ENCODE data around the gene CUL9. TPM values are rescaled to one million over a fixed set of nuclear protein-coding genes. Genes with fewer than 3 reads are reported as not detected.

CUL9 gene
- total and polyA plus RNA-seq, 2 donors (not counting 1 experiment from before 2014, with no cell fraction given), result 6.7 to 32.2 TPM

GRCh38 chr6:43200541-43200940, 18.5 kb downstream of the CUL9 start:
- no peak for TF ChIP-seq EZH2 (IDR thresholded peaks at IDR 0.05; ENCODE audit: low read length, missing control alignments)
- TF ChIP-seq, protein P1, sequence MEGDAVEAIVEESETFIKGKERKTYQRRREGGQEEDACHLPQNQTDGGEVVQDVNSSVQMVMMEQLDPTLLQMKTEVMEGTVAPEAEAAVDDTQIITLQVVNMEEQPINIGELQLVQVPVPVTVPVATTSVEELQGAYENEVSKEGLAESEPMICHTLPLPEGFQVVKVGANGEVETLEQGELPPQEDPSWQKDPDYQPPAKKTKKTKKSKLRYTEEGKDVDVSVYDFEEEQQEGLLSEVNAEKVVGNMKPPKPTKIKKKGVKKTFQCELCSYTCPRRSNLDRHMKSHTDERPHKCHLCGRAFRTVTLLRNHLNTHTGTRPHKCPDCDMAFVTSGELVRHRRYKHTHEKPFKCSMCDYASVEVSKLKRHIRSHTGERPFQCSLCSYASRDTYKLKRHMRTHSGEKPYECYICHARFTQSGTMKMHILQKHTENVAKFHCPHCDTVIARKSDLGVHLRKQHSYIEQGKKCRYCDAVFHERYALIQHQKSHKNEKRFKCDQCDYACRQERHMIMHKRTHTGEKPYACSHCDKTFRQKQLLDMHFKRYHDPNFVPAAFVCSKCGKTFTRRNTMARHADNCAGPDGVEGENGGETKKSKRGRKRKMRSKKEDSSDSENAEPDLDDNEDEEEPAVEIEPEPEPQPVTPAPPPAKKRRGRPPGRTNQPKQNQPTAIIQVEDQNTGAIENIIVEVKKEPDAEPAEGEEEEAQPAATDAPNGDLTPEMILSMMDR (conservative IDR thresholded peaks at IDR 0.05 in 1 of 2, IDR thresholded peaks at IDR 0.05 in 1 of 2; ENCODE audit: low read depth in 1 of 2, low read length in 2 of 2), result no peak
- Histone ChIP-seq H3K36me3 (ENCODE audit: control insufficient read depth, insufficient read depth, low read length) (peaks cover 17% of the 10 kb centered on the region), H2AFZ (ENCODE audit: low read length) (no peak overlapping the region), H3K4me1 (ENCODE audit: control insufficient read depth, extremely low read depth, insufficient read depth, low read length) (no peaks in the 10 kb centered on the region), H3K4me2 (ENCODE audit: extremely low read depth, insufficient read depth, low read length) (no peak overlapping the region), H3K79me2 (ENCODE audit: control insufficient read depth, insufficient read depth, low read length) (no peaks in the 10 kb centered on the region), H3K27me3 (ENCODE audit: control insufficient read depth, insufficient read depth, low read length) (no peaks in the 10 kb centered on the region), H3K9me3 (ENCODE audit: control insufficient read depth, insufficient read depth, low read depth, low read length) (no peaks in the 10 kb centered on the region), H4K20me1 (ENCODE audit: control insufficient read depth, extremely low read depth, insufficient read depth, low read length) (no peaks in the 10 kb centered on the region), H3K27ac (ENCODE audit: insufficient read depth, low read length) (no peak overlapping the region), H3K9ac (ENCODE audit: insufficient read depth, low read length) (no peak overlapping the region), H3K4me3 (replicated peaks in 1 of 4; ENCODE audit: control extremely low read depth in 1 of 4, insufficient read depth in 1 of 4, low read depth in 3 of 4, low read length in 4 of 4) (no peak overlapping the region)
- DNase-seq (ENCODE audit: low read depth in 2 of 2), result no peak

DNA sequence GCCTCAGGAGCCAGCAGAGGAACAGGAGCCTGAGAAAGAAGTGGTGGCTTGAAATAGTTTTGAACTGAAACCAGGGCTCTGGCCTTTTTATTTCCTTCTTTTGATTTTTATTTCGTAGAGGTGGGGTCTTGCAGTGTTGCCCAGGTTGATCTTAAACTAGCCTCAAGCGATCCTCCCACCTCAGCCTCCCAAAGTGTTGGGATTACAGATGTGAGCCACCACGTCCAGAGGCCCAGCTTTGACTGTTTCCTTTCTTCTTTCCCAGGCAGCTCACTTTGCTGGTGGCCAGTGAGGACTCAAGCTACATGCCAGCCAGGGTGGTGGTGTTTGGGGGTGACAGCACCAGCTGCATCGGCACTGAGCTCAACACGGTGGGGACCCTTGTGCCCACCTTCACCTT, 20.5 kb downstream of the CUL9 start:
- H3K36me3 ChIP-seq (ENCODE audit: control insufficient read depth, insufficient read depth, low read length), result peaks cover 8% of the 10 kb centered on the region
- no peaks in the 10 kb centered on the region for H4K20me1 ChIP-seq (ENCODE audit: control insufficient read depth, extremely low read depth, insufficient read depth, low read length)
- H3K4me2 ChIP-seq (ENCODE audit: extremely low read depth, insufficient read depth, low read length), result no peak overlapping the region
- TF ChIP-seq, protein P1 (conservative IDR thresholded peaks at IDR 0.05 in 1 of 2, IDR thresholded peaks at IDR 0.05 in 1 of 2; ENCODE audit: low read depth in 1 of 2, low read length in 2 of 2), result no peak
- no peak for TF ChIP-seq EZH2 (IDR thresholded peaks at IDR 0.05; ENCODE audit: low read length, missing control alignments)
- no peak overlapping the region for H3K27ac ChIP-seq (ENCODE audit: insufficient read depth, low read length)
- H3K4me1 ChIP-seq (ENCODE audit: control insufficient read depth, extremely low read depth, insufficient read depth, low read length), result no peaks in the 10 kb centered on the region
- no peak overlapping the region for H3K9ac ChIP-seq (ENCODE audit: insufficient read depth, low read length)
- no peaks in the 10 kb centered on the region for H3K27me3 ChIP-seq (ENCODE audit: control insufficient read depth, insufficient read depth, low read length)
- no peaks in the 10 kb centered on the region for H3K79me2 ChIP-seq (ENCODE audit: control insufficient read depth, insufficient read depth, low read length)
- DNase-seq (ENCODE audit: low read depth in 2 of 2), result no peak
- H2AFZ ChIP-seq (ENCODE audit: low read length), result no peak overlapping the region
- H3K9me3 ChIP-seq (ENCODE audit: control insufficient read depth, insufficient read depth, low read depth, low read length), result no peaks in the 10 kb centered on the region
- H3K4me3 ChIP-seq (replicated peaks in 1 of 4; ENCODE audit: control extremely low read depth in 1 of 4, insufficient read depth in 1 of 4, low read depth in 3 of 4, low read length in 4 of 4), result no peak overlapping the region

DNA sequence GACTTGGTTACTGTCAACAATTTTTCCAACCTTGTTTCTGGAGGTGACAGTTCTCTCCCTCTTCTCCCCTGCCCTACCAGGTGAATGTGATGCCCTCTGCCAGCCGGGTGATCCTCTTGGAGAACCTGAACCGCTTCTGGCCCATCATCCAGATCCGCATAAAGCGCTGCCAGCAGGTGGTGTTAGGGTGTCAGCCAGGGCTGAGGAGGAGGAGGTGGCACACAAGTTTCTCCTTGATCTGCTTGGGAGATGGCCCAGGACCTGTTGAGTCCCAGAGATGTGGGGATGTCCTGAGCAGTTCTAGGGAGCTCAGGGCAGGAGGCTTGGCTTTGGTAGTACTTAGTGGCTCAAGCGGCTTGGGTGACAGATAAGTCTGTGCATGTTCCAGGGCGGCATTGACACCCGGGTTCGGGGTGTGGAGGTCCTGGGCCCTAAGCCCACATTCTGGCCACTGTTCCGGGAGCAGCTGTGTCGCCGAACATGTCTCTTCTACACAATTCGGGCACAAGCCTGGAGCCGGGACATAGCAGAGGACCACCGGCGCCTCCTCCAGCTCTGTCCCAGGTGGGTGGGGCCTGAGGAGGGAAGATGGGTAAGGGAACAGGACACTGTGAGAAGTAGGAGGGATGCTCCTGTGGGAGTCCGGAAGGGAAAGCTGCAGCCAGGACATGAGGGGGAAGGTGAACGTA, 21.2 kb downstream of the CUL9 start:
- Histone ChIP-seq H3K27me3 (ENCODE audit: control insufficient read depth, insufficient read depth, low read length) (no peaks in the 10 kb centered on the region), H3K4me2 (ENCODE audit: extremely low read depth, insufficient read depth, low read length) (no peak overlapping the region), H3K4me3 (replicated peaks in 1 of 4; ENCODE audit: control extremely low read depth in 1 of 4, insufficient read depth in 1 of 4, low read depth in 3 of 4, low read length in 4 of 4) (no peak overlapping the region), H3K9ac (ENCODE audit: insufficient read depth, low read length) (no peak overlapping the region), H3K4me1 (ENCODE audit: control insufficient read depth, extremely low read depth, insufficient read depth, low read length) (no peaks in the 10 kb centered on the region), H3K27ac (ENCODE audit: insufficient read depth, low read length) (no peak overlapping the region), H3K9me3 (ENCODE audit: control insufficient read depth, insufficient read depth, low read depth, low read length) (no peaks in the 10 kb centered on the region), H4K20me1 (ENCODE audit: control insufficient read depth, extremely low read depth, insufficient read depth, low read length) (no peaks in the 10 kb centered on the region), H3K79me2 (ENCODE audit: control insufficient read depth, insufficient read depth, low read length) (no peaks in the 10 kb centered on the region), H3K36me3 (ENCODE audit: control insufficient read depth, insufficient read depth, low read length) (peaks cover 8% of the 10 kb centered on the region), H2AFZ (ENCODE audit: low read length) (no peak overlapping the region)
- TF ChIP-seq, protein P1 (conservative IDR thresholded peaks at IDR 0.05 in 1 of 2, IDR thresholded peaks at IDR 0.05 in 1 of 2; ENCODE audit: low read depth in 1 of 2, low read length in 2 of 2), result no peak
- TF ChIP-seq EZH2 (IDR thresholded peaks at IDR 0.05; ENCODE audit: low read length, missing control alignments), result no peak
- no peak for DNase-seq (ENCODE audit: low read depth in 2 of 2)

Data from fibroblast of lung (primary cell).